ENCODE measurements around the gene PEAR1. TPM values are rescaled to one million over a fixed set of nuclear protein-coding genes. Genes with fewer than 3 reads are reported as not detected.

PEAR1 gene
- total RNA-seq, 4 donors from 2014 or later, result 4.9 to 17.3 (median 7.0) TPM

- Histone ChIP-seq H3K27me3 (peaks cover 0 to 13% of the 10 kb centered on the region in 2 donors), H3K4me3 (no peak overlapping the region), H3K4me1 (peaks cover 0 to 11% (median 9%) of the 10 kb centered on the region in 4 donors), H3K27ac (no peak overlapping the region), H3K9me3 (no peaks in the 10 kb centered on the region), H3K36me3 (no peaks in the 10 kb centered on the region)
- no peak for DNase-seq
- no peak for TF ChIP-seq CTCF (IDR thresholded peaks at IDR 0.05)
Observed at GRCh38 chr1:156865258-156865657, 28.3 kb upstream of the PEAR1 start.

- TF ChIP-seq CTCF (IDR thresholded peaks at IDR 0.05), result no peak
- no peak for TF ChIP-seq POLR2A (IDR thresholded peaks at IDR 0.05)
- Histone ChIP-seq H3K27me3 (peaks cover 0 to 7% of the 10 kb centered on the region in 2 donors), H3K27ac (no peak overlapping the region), H3K4me1 (peaks cover 0 to 5% (median 3%) of the 10 kb centered on the region in 4 donors), H3K4me3 (no peak overlapping the region), H3K9me3 (no peaks in the 10 kb centered on the region), H3K36me3 (no peaks in the 10 kb centered on the region)
- no peak for DNase-seq
Observed at GRCh38 chr1:156865865-156866248, 27.7 kb upstream of the PEAR1 start.

GRCh38 chr1:156866249-156866909 is 27.1 kb upstream of the PEAR1 start:
- Histone ChIP-seq H3K9me3 (no peaks in the 10 kb centered on the region), H3K36me3 (no peaks in the 10 kb centered on the region), H3K4me1 (no peaks in the 10 kb centered on the region), H3K4me3 (no peak overlapping the region), H3K27ac (no peak overlapping the region), H3K27me3 (peaks cover 0 to 2% of the 10 kb centered on the region in 2 donors)
- DNase-seq, result no peak
- TF ChIP-seq CTCF (IDR thresholded peaks at IDR 0.05), result no peak
- TF ChIP-seq POLR2A (IDR thresholded peaks at IDR 0.05), result no peak

- H3K27me3 ChIP-seq, result no peaks in the 10 kb centered on the region
- no peak overlapping the region for H3K4me3 ChIP-seq
- DNase-seq, result no peak
- no peak for TF ChIP-seq CTCF (IDR thresholded peaks at IDR 0.05)
- TF ChIP-seq POLR2A (IDR thresholded peaks at IDR 0.05), result no peak
- no peaks in the 10 kb centered on the region for H3K4me1 ChIP-seq
- H3K9me3 ChIP-seq, result no peaks in the 10 kb centered on the region
- no peak overlapping the region for H3K27ac ChIP-seq
- H3K36me3 ChIP-seq, result no peaks in the 10 kb centered on the region
Observed at GRCh38 chr1:156868341-156868740, 25.2 kb upstream of the PEAR1 start.

- Histone ChIP-seq H3K27ac (no peak overlapping the region), H3K4me1 (no peaks in the 10 kb centered on the region), H3K36me3 (no peaks in the 10 kb centered on the region), H3K27me3 (no peaks in the 10 kb centered on the region), H3K9me3 (no peaks in the 10 kb centered on the region), H3K4me3 (no peak overlapping the region)
- TF ChIP-seq CTCF (IDR thresholded peaks at IDR 0.05) (no peak), POLR2A (IDR thresholded peaks at IDR 0.05) (no peak)
- DNase-seq, result no peak
Observed at GRCh38 chr1:156869455-156869854, 24.1 kb upstream of the PEAR1 start.

- Histone ChIP-seq H3K9me3 (no peaks in the 10 kb centered on the region), H3K27me3 (no peaks in the 10 kb centered on the region), H3K36me3 (no peaks in the 10 kb centered on the region), H3K4me1 (no peaks in the 10 kb centered on the region), H3K27ac (no peak overlapping the region), H3K4me3 (no peak overlapping the region)
- TF ChIP-seq POLR2A (IDR thresholded peaks at IDR 0.05), result no peak
- no peak for TF ChIP-seq CTCF (IDR thresholded peaks at IDR 0.05)
- no peak for DNase-seq
Observed at GRCh38 chr1:156873659-156874058, 19.9 kb upstream of the PEAR1 start.

Data from Peyer's patch (tissue), 4 donors.